ENCODE results near the gene SLC45A1.
A peak's percentile ranks its signal among the peaks of the same experiment; 100 is the strongest.

Gene SLC45A1

GRCh38 chr1:8312235-8313218, 5.4 kb upstream of the SLC45A1 start:
- DNase-seq: no peak

GRCh38 chr1:8313231-8313630, 4.7 kb upstream of the SLC45A1 start:
- DNase-seq: no peak

- DNase-seq: peak; percentile 58
These were observed 3.3 kb upstream of the SLC45A1 start for GRCh38 chr1:8314346-8315280.

- no peak for DNase-seq
These were observed 2.1 kb upstream of the SLC45A1 start for GRCh38 chr1:8315573-8316475.

- DNase-seq: no peak
These were observed 522 bp downstream of the SLC45A1 start for GRCh38 chr1:8318436-8318835.

GRCh38 chr1:8321612-8322011, 3.7 kb downstream of the SLC45A1 start:
- DNase-seq: no peak

GRCh38 chr1:8323706-8324105, 5.8 kb downstream of the SLC45A1 start:
- no peak for DNase-seq

GRCh38 chr1:8324176-8324810, 6.4 kb downstream of the SLC45A1 start:
- DNase-seq: no peak

- no peak for DNase-seq
These were observed 7.9 kb downstream of the SLC45A1 start for GRCh38 chr1:8325771-8326170.

GRCh38 chr1:8326265-8326664, 8.4 kb downstream of the SLC45A1 start:
- no peak for DNase-seq

- no peak for DNase-seq
These were observed 10.4 kb downstream of the SLC45A1 start for GRCh38 chr1:8328271-8328670.

GRCh38 chr1:8329439-8329838, 11.5 kb downstream of the SLC45A1 start:
- DNase-seq: no peak

GRCh38 chr1:8329858-8330257, 11.9 kb downstream of the SLC45A1 start:
- no peak for DNase-seq

GRCh38 chr1:8330271-8331125, 12.6 kb downstream of the SLC45A1 start:
- DNase-seq: no peak

- no peak for DNase-seq
These were observed 14.9 kb downstream of the SLC45A1 start for GRCh38 chr1:8332806-8333205.

GRCh38 chr1:8333246-8333987, 15.5 kb downstream of the SLC45A1 start:
- DNase-seq: no peak

GRCh38 chr1:8334106-8334851, 16.4 kb downstream of the SLC45A1 start:
- DNase-seq: no peak

GRCh38 chr1:8335246-8335645, 17.3 kb downstream of the SLC45A1 start:
- DNase-seq: no peak

- no peak for DNase-seq
These were observed 20.0 kb downstream of the SLC45A1 start for GRCh38 chr1:8337776-8338525.
